GM21723 (cell line): ENCODE data around the gene KCTD19.

Experiments used
- ATAC-seq: cut with Tn5 transposase; IDR thresholded peaks from one replicate; pipeline ENCODE4 v1.9.1; 2021; ENCODE audit warnings: mild to moderate bottlenecking, moderate library complexity; ENCODE audit not compliant: unreplicated experiment

KCTD19 gene

DNA sequence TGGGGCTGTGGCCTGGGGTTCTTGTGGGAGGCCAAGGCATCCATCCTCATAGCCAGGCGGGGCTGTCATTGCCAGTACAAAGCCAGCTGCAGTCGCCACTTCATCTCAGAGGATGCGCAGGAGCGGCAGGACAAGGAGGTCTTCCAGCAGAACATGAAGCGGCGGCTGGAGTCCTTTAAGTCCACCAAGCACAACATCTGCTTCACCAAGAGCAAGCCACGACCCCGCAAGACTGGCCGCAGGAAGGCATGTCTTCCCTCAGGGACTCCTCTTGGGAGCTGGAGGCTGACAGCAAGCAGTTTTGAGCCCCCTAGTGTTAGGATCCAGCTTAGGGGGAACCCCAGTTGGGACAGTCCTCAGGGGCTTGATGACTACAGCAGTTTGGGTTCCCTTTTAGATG, 62.3 kb downstream of the KCTD19 start:
- ATAC-seq, result no peak

DNA sequence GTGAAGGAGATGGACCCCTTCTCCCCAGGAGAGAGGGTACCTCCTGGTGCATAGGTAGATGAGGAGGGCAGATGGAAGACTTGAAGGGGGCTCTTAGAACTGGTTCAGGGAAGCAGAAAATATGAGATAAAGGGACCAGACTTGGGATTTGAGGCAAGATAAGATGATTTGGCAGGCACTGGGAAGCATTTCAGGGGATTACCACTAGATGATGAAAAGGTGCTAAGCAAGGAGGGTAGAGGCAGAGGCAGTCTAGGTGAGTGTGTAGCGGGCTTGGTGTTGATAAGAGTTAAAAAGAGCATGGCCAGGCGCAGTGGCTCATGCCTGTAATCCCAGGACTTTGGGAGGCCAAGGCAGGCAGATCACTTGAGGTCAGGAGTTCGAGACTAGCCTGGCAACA, 63.3 kb downstream of the KCTD19 start:
- no peak for ATAC-seq

GRCh38 chr16:67260426-67261063, 66.0 kb downstream of the KCTD19 start:
- ATAC-seq, result no peak

- no peak for ATAC-seq
Measured at GRCh38 chr16:67259705-67260104, 66.8 kb downstream of the KCTD19 start.

- no peak for ATAC-seq
Measured at GRCh38 chr16:67258161-67258835, 68.2 kb downstream of the KCTD19 start.

DNA sequence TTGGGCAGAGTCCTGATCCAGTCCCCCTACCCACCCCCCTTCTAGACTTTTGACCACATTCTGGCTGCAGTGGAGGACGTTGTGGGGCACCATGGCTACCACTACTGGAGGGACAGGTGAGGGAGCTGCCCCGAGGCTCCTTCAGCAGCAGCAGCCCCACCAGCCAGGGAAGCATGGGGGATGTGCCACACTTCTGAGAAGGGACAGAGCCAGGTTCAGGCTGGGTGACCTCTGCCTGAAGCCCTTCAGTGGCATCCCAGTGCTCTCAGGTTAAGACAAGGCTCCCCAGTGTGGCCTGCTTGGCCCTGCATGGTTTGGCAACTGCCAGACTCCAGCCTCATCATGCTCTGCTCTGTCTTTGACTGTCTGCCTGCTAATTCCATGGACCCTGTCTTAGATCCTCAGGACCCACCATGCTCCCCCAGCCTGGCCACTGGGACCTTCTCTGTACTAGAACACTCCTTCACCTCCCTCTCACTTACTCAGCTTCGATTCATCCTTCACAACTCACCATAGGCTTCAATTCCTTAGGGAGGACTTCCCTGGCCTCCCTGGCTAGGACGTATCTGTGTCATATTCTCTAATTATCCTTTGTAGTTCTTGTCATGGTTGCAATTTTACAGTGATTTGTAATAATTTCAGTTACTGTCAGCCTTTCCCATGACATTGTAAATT, 68.9 kb downstream of the KCTD19 start:
- no peak for ATAC-seq

GRCh38 chr16:67256701-67257230, 69.8 kb downstream of the KCTD19 start:
- no peak for ATAC-seq

DNA sequence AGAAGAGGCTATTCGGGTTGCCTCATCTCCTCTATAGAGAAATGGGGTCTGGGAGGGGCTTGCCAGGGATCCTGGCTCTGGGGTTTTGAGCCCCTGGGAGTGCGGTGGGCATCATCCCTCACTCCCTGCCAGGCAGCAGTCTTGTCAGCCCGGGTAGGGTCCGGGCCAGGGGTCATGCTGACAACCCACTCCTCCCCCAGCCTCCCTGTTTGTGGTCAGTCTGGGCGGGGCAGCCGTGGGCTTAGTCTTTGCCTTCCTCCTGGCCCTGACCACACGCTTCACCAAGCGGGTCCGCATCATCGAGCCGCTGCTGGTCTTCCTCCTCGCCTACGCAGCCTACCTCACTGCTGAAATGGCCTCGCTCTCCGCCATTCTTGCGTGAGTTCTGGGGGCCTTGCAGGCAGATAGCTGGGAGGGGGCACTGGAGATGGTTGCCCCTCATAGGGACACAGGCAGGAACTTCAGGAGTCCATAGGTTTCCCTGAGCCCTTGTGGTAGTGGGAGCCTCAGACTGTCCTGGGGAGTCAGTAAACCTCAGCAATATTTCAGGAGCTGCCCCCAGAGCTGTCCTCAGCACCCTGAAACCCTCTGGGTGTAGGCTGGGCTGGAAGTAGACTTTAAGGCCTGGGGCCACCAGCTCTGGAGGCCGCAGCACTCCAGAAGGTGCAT, 70.9 kb downstream of the KCTD19 start:
- ATAC-seq, result no peak

GRCh38 chr16:67254801-67255552, 71.6 kb downstream of the KCTD19 start:
- ATAC-seq, result no peak

DNA sequence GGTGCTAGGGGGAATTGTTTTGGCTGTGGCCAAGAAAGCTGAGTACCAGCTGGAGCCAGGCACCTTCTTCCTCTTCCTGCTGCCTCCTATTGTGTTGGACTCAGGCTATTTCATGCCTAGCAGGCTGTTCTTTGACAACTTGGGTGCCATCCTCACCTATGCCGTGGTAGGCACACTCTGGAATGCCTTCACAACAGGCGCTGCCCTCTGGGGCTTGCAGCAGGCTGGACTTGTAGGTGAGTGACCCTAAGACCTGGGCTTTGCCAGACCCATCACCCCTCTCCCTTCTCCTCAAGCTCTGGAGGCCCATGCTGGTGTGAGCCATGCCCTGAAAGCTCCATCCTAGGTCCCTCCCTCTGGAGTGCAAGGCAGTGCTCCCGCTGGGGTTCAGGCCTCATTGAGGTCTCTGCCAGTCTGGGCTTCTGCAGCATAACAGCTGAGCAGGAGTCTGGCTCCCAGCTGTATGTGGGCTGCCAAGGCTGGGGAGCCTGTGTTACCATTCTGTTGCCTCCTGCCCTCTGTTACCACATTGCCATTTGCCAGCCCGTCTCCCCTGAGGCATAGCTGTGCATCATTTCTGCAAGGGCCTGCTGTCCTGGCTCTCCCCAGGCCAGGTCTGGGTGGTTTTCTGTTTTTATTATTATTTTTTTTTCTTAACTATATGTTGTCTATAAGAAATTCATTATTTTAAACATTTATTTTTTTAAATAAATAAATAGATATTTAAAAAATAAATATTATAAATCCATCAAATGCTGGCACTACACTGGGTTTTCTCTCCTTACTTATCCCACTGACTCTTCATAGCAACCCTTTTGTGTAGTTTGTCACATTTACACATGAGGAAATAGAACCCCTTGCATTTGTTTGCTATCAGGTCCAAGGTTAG, 73.7 kb downstream of the KCTD19 start:
- no peak for ATAC-seq

DNA sequence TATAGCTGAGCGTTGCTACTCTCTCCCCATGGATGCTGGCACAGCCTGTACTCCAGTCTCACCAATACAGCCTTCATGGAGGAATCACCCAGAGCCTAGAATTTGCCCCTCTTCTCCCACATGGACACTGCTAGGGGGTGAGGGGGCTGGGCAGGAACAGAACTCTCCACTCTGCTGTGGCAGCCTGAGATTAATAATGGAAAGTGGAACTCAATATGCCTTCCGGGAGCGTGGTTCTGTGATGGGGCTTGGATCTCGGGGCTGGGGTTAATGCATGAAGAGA, 76.6 kb downstream of the KCTD19 start:
- no peak for ATAC-seq

GRCh38 chr16:67249178-67250044, 77.1 kb downstream of the KCTD19 start:
- no peak for ATAC-seq

- ATAC-seq, result no peak
Measured at GRCh38 chr16:67248401-67249177, 78.0 kb downstream of the KCTD19 start, which contains the start of gene SLC9A5. Gene SLC9A5, plus strand, starts transcription at chr16:67248979. Its CDS starts 36 bp downstream, at chr16:67249015.

GRCh38 chr16:67248073-67248400, 78.5 kb downstream of the KCTD19 start:
- no peak for ATAC-seq

DNA sequence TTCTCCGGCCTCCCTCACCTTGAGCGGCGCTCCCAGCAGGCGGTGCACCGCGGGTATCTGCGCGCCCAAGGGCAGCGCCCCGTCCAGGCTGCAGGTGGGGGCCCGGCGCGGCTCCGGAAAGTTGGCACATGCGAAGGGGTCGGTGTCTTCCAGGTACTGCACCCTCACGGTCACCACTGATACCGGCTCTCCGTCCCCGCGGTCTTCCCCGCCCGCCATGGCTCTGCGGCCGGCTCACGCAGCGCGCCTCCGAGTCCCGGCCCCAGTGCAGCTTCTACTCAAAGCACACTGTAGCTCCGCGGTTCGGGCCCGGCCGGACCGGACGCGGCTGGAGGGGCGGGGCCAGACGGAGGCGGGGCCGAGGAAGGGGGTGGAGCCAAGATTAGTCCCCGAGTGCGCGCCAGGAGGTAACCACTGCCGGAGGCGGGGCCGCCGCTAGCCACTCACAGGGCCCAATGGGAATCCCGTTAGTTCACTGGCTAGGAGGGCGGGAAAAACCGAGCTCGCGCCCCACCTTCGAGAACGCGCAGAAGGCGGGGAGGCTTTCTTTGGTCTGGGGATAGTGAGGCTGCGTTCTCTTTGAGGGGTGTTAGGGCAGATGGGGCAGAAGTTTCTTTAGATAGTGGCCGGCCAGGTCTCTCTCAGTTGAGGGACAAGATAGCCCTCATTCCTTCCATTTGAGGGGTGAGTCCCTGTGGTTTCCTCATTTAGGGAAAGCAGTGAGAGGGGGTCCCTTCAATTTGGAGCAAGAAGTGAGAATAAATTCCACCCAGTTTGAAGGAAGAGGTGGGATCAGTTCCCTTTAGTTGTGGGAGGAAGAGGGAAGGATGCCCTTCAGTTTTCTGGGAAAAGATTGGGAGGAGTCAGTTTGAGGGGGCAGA, 79.1 kb downstream of the KCTD19 start, which contains the start of gene FHOD1:
FHOD1 (minus strand) TSS at position 290 of the 881 bp plus-strand sequence; CDS start at position 219, 71 bp downstream.
- ATAC-seq, result peak; percentile 40

GRCh38 chr16:67246756-67247191, 79.8 kb downstream of the KCTD19 start:
- peak; percentile 21 for ATAC-seq
